Measurements from ENCODE around the gene PNLIPRP2.

The PNLIPRP2 gene

DNA sequence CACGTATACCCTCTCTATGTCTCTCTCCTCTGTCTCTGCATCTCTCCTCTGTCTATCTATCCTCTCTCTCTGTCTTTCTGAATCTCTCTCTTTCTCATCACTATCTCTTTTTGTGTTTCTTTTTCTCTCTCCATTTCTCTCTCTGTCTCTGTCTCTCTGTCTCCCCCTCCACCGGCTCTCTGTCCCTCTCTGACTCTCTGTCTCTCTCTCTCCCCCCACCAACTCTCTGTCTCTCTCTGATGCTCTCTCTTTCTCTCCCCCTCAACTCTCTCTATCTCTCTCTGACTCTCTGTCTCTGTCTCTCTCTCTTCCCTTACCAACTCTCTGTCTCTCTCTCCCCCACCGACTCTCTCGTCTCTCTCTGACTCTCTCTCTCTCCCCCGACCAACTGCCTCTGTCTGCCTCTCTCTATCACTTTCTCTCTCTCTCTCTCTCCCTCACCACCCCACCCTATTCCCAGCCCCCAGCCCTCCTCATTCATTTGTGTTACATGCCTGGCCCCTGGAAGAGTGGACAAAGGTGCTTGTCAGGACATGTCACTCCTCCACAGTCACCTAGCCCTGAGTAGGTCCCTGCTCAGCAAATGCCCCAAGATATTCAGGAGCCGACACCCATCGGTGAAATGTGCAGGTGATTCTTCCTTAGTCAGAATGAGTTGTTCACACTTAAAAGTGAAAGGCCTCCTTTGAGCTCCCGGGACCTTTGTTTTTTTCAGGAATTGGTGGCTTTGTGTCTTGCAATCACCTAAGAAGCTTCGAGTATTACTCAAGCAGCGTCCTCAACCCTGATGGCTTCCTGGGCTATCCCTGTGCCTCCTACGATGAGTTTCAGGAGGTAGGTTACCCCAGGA lies 13.6 kb downstream of the PNLIPRP2 start:
- H3K9ac ChIP-seq (ENCODE audit: low read depth, low read length): no peak overlapping the region
- no peak for ATAC-seq (ENCODE audit: insufficient read depth, low read depth)
- H3K4me1 ChIP-seq (ENCODE audit: insufficient read depth, low read length): no peaks in the 10 kb centered on the region
- DNase-seq: no peak
- no peaks in the 10 kb centered on the region for H4K20me1 ChIP-seq (ENCODE audit: insufficient read depth, low read length)
- no peaks in the 10 kb centered on the region for H3K79me2 ChIP-seq (ENCODE audit: insufficient read depth, low read length)
- H3K36me3 ChIP-seq (ENCODE audit: insufficient read depth, low read length): no peaks in the 10 kb centered on the region
- H2AFZ ChIP-seq (ENCODE audit: low read depth, low read length): no peak overlapping the region
- TF ChIP-seq EZH2 (IDR thresholded peaks at IDR 0.05; ENCODE audit: borderline replicate concordance, low read depth, low read length, severe bottlenecking): no peak
- TF ChIP-seq, protein P1, sequence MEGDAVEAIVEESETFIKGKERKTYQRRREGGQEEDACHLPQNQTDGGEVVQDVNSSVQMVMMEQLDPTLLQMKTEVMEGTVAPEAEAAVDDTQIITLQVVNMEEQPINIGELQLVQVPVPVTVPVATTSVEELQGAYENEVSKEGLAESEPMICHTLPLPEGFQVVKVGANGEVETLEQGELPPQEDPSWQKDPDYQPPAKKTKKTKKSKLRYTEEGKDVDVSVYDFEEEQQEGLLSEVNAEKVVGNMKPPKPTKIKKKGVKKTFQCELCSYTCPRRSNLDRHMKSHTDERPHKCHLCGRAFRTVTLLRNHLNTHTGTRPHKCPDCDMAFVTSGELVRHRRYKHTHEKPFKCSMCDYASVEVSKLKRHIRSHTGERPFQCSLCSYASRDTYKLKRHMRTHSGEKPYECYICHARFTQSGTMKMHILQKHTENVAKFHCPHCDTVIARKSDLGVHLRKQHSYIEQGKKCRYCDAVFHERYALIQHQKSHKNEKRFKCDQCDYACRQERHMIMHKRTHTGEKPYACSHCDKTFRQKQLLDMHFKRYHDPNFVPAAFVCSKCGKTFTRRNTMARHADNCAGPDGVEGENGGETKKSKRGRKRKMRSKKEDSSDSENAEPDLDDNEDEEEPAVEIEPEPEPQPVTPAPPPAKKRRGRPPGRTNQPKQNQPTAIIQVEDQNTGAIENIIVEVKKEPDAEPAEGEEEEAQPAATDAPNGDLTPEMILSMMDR (IDR thresholded peaks at IDR 0.05; ENCODE audit: borderline replicate concordance, extremely low read depth, low read length, poor library complexity, severe bottlenecking): no peak
- H3K9me3 ChIP-seq (ENCODE audit: insufficient read depth, low read length, severe bottlenecking): no peaks in the 10 kb centered on the region
- no peak overlapping the region for H3K4me2 ChIP-seq (ENCODE audit: insufficient read depth, low read length)
- no peak overlapping the region for H3K27ac ChIP-seq (ENCODE audit: low read length)
- H3K27me3 ChIP-seq (ENCODE audit: insufficient read depth, low read length, poor library complexity): no peaks in the 10 kb centered on the region
- no peak overlapping the region for H3K4me3 ChIP-seq (ENCODE audit: low read depth in 1 of 2, low read length in 2 of 2)

DNA sequence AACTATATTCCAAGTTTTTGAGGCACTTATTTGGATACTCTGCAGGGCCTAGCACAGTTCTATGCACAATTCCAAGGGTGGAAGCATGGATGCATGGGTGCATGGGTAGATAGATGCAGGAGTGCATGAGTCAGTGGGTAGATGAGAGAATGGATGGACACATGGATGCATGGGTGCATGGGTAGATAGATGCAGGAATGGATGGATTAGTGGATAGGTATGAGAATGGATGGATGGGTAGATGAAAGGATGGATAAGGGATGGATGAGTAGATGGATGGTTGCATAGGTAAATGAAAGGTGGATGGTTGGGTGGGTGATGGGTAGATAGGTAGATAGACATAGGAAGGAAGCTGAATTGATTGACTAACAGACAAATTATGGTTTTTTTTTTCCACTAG lies 15.6 kb downstream of the PNLIPRP2 start:
- Histone ChIP-seq H3K9ac (ENCODE audit: low read depth, low read length) (no peak overlapping the region), H3K4me1 (ENCODE audit: insufficient read depth, low read length) (no peaks in the 10 kb centered on the region), H4K20me1 (ENCODE audit: insufficient read depth, low read length) (no peaks in the 10 kb centered on the region), H3K36me3 (ENCODE audit: insufficient read depth, low read length) (no peaks in the 10 kb centered on the region), H3K9me3 (ENCODE audit: insufficient read depth, low read length, severe bottlenecking) (no peaks in the 10 kb centered on the region), H3K4me2 (ENCODE audit: insufficient read depth, low read length) (no peak overlapping the region), H3K27ac (ENCODE audit: low read length) (no peak overlapping the region), H3K79me2 (ENCODE audit: insufficient read depth, low read length) (no peaks in the 10 kb centered on the region), H3K4me3 (ENCODE audit: low read depth in 1 of 2, low read length in 2 of 2) (no peak overlapping the region), H3K27me3 (ENCODE audit: insufficient read depth, low read length, poor library complexity) (no peaks in the 10 kb centered on the region), H2AFZ (ENCODE audit: low read depth, low read length) (no peak overlapping the region)
- DNase-seq: no peak
- TF ChIP-seq, protein P1 (IDR thresholded peaks at IDR 0.05; ENCODE audit: borderline replicate concordance, extremely low read depth, low read length, poor library complexity, severe bottlenecking): no peak
- TF ChIP-seq EZH2 (IDR thresholded peaks at IDR 0.05; ENCODE audit: borderline replicate concordance, low read depth, low read length, severe bottlenecking): no peak
- ATAC-seq (ENCODE audit: insufficient read depth, low read depth): no peak

DNA sequence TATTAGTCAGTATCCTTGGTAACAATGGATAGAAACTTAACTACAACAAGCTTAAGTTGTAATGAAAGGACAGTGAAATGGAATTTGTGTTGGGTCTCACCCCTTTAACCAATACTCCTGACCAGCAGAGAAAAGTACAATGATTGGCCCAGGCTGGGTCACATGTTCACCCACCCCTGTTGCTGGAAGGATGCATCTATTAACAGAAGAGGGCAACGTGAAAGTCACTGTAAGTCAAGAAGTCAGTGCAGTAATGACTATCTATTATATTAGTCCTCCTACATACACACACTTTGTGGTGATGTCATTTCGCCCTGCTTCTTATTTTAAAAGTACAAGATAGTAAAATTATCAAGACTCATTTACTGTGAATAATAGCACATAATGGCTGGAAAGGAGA lies 16.2 kb downstream of the PNLIPRP2 start:
- no peak for DNase-seq
- Histone ChIP-seq H4K20me1 (ENCODE audit: insufficient read depth, low read length) (no peaks in the 10 kb centered on the region), H3K9me3 (ENCODE audit: insufficient read depth, low read length, severe bottlenecking) (no peaks in the 10 kb centered on the region), H3K27me3 (ENCODE audit: insufficient read depth, low read length, poor library complexity) (no peaks in the 10 kb centered on the region), H3K79me2 (ENCODE audit: insufficient read depth, low read length) (no peaks in the 10 kb centered on the region), H3K36me3 (ENCODE audit: insufficient read depth, low read length) (no peaks in the 10 kb centered on the region), H3K4me1 (ENCODE audit: insufficient read depth, low read length) (no peaks in the 10 kb centered on the region), H3K9ac (ENCODE audit: low read depth, low read length) (no peak overlapping the region), H3K4me2 (ENCODE audit: insufficient read depth, low read length) (no peak overlapping the region), H2AFZ (ENCODE audit: low read depth, low read length) (no peak overlapping the region), H3K4me3 (ENCODE audit: low read depth in 1 of 2, low read length in 2 of 2) (no peak overlapping the region), H3K27ac (ENCODE audit: low read length) (no peak overlapping the region)
- ATAC-seq (ENCODE audit: insufficient read depth, low read depth): no peak
- TF ChIP-seq, protein P1 (IDR thresholded peaks at IDR 0.05; ENCODE audit: borderline replicate concordance, extremely low read depth, low read length, poor library complexity, severe bottlenecking): no peak
- no peak for TF ChIP-seq EZH2 (IDR thresholded peaks at IDR 0.05; ENCODE audit: borderline replicate concordance, low read depth, low read length, severe bottlenecking)
